ENCODE data around the gene IGSF9.
"Not testable (repeated sequence)": the region's sequence is repeated elsewhere in the genome, so short reads cannot be mapped to it uniquely, and the experiment has no call there.

IGSF9 gene

GRCh38 chr1:159920202-159920601 is 25.2 kb downstream of the IGSF9 start:
- no peak for DNase-seq (ENCODE audit: low spot score)

- DNase-seq (ENCODE audit: low spot score), result no peak
Measured at GRCh38 chr1:159919236-159919865, 26.1 kb downstream of the IGSF9 start.

- no peak for DNase-seq (ENCODE audit: low spot score)
Measured at GRCh38 chr1:159918352-159919200, 26.8 kb downstream of the IGSF9 start.

GRCh38 chr1:159917533-159918351 is 27.7 kb downstream of the IGSF9 start:
- DNase-seq (ENCODE audit: low spot score), result no peak

- DNase-seq (ENCODE audit: low spot score), result no peak
Measured at GRCh38 chr1:159916242-159917051, 29.0 kb downstream of the IGSF9 start.

GRCh38 chr1:159915571-159916241 is 29.7 kb downstream of the IGSF9 start:
- no peak for DNase-seq (ENCODE audit: low spot score)

GRCh38 chr1:159914252-159915018 is 31.0 kb downstream of the IGSF9 start:
- no peak for DNase-seq (ENCODE audit: low spot score)

- no peak for DNase-seq (ENCODE audit: low spot score)
Measured at GRCh38 chr1:159913451-159914192, 31.8 kb downstream of the IGSF9 start.

GRCh38 chr1:159911326-159912070 is 33.9 kb downstream of the IGSF9 start:
- DNase-seq (ENCODE audit: low spot score), result no peak

- DNase-seq (ENCODE audit: low spot score), result no peak
Measured at GRCh38 chr1:159908031-159908940, 37.1 kb downstream of the IGSF9 start.

- DNase-seq (ENCODE audit: low spot score), result no peak
Measured at GRCh38 chr1:159906960-159907359, 38.5 kb downstream of the IGSF9 start.

- not testable (repeated sequence) for DNase-seq (ENCODE audit: low spot score)
Measured at GRCh38 chr1:159904036-159904435, 41.4 kb downstream of the IGSF9 start.

GRCh38 chr1:159902541-159902940 is 42.9 kb downstream of the IGSF9 start:
- no peak for DNase-seq (ENCODE audit: low spot score)

GRCh38 chr1:159900755-159901360 is 44.6 kb downstream of the IGSF9 start:
- DNase-seq (ENCODE audit: low spot score), result no peak

GRCh38 chr1:159900086-159900680 is 45.2 kb downstream of the IGSF9 start, which contains the start of gene CFAP45:
CFAP45 (minus strand) TSS chr1:159900165; CDS start chr1:159900098, 67 bp downstream.
- DNase-seq (ENCODE audit: low spot score), result no peak

GRCh38 chr1:159899634-159900033 is 45.8 kb downstream of the IGSF9 start:
- DNase-seq (ENCODE audit: low spot score), result not testable (repeated sequence)

- no peak for DNase-seq (ENCODE audit: low spot score)
Measured at GRCh38 chr1:159898527-159898926, 46.9 kb downstream of the IGSF9 start.
